ENCODE results near the gene CYP4F12. TPM values are rescaled to one million over a fixed set of nuclear protein-coding genes. Genes with fewer than 3 reads are reported as not detected.
"Not testable (repeated sequence)": the region's sequence is repeated elsewhere in the genome, so short reads cannot be mapped to it uniquely, and the experiment has no call there.

CYP4F12 gene
- polyA plus RNA-seq, 4 donors, result 46.9 to 398 (median 186) TPM

GRCh38 chr19:15679089-15679488 lies 6.2 kb downstream of the CYP4F12 start:
- peaks cover 5 to 32% (median 16%) of the 10 kb centered on the region in 3 donors for H3K4me1 ChIP-seq (ENCODE audit: control insufficient read depth in 3 of 3, insufficient read depth in 2 of 3, low read depth in 1 of 3, low read length in 2 of 3)
- H3K9me3 ChIP-seq (ENCODE audit: control insufficient read depth in 2 of 2, insufficient read depth in 1 of 2, low read depth in 1 of 2, low read length in 1 of 2), result no peaks in the 10 kb centered on the region
- H3K4me3 ChIP-seq (ENCODE audit: low read depth in 1 of 3, low read length in 3 of 3), result peak overlapping the region in 1 of 3 donors; percentile 20
- 18 to 25% (median 21%) methylated on average over 4 of the region's 4 CpGs for WGBS, 3 donors
- H3K27me3 ChIP-seq (ENCODE audit: control insufficient read depth in 3 of 3, insufficient read depth in 3 of 3, low read length in 3 of 3), result no peaks in the 10 kb centered on the region
- peak overlapping the region in 2 of 3 donors; percentile 83 to 92 for H3K27ac ChIP-seq (ENCODE audit: low read depth in 1 of 3, low read length in 2 of 3)
- DNase-seq (no peak), FAIRE-seq (no peak)
- H3K36me3 ChIP-seq (ENCODE audit: control insufficient read depth in 3 of 3, insufficient read depth in 2 of 3, low read depth in 1 of 3, low read length in 3 of 3), result peaks cover 0 to 32% (median 19%) of the 10 kb centered on the region in 3 donors

- H3K4me3 ChIP-seq (ENCODE audit: low read depth in 1 of 3, low read length in 3 of 3); DNase-seq; FAIRE-seq; H3K27me3 ChIP-seq (ENCODE audit: control insufficient read depth in 3 of 3, insufficient read depth in 3 of 3, low read length in 3 of 3); H3K9me3 ChIP-seq (ENCODE audit: control insufficient read depth in 2 of 2, insufficient read depth in 1 of 2, low read depth in 1 of 2, low read length in 1 of 2): not testable (repeated sequence)
- peaks cover 0 to 33% (median 26%) of the 10 kb centered on the region in 3 donors for H3K36me3 ChIP-seq (ENCODE audit: control insufficient read depth in 3 of 3, insufficient read depth in 2 of 3, low read depth in 1 of 3, low read length in 3 of 3)
- peak overlapping the region in 2 of 3 donors; percentile 83 to 92 for H3K27ac ChIP-seq (ENCODE audit: low read depth in 1 of 3, low read length in 2 of 3)
- WGBS, 3 donors, result 70 to 87% (median 75%) methylated on average over 4 of the region's 4 CpGs
- peaks cover 5 to 26% (median 16%) of the 10 kb centered on the region in 3 donors for H3K4me1 ChIP-seq (ENCODE audit: control insufficient read depth in 3 of 3, insufficient read depth in 2 of 3, low read depth in 1 of 3, low read length in 2 of 3)
These were observed 7.0 kb downstream of the CYP4F12 start for GRCh38 chr19:15679865-15680264.

GRCh38 chr19:15680478-15681322 lies 7.8 kb downstream of the CYP4F12 start:
- 28 to 41% (median 34%) methylated on average over 8 of the region's 8 CpGs for WGBS, 3 donors
- peaks cover 0 to 37% (median 34%) of the 10 kb centered on the region in 3 donors for H3K36me3 ChIP-seq (ENCODE audit: control insufficient read depth in 3 of 3, insufficient read depth in 2 of 3, low read depth in 1 of 3, low read length in 3 of 3)
- no peak overlapping the region for H3K4me3 ChIP-seq (ENCODE audit: low read depth in 1 of 3, low read length in 3 of 3)
- H3K4me1 ChIP-seq (ENCODE audit: control insufficient read depth in 3 of 3, insufficient read depth in 2 of 3, low read depth in 1 of 3, low read length in 2 of 3), result peaks cover 0 to 25% (median 16%) of the 10 kb centered on the region in 3 donors
- FAIRE-seq, result no peak
- H3K27me3 ChIP-seq (ENCODE audit: control insufficient read depth in 3 of 3, insufficient read depth in 3 of 3, low read length in 3 of 3), result no peaks in the 10 kb centered on the region
- peak; percentile 83 to 90 for DNase-seq
- no peaks in the 10 kb centered on the region for H3K9me3 ChIP-seq (ENCODE audit: control insufficient read depth in 2 of 2, insufficient read depth in 1 of 2, low read depth in 1 of 2, low read length in 1 of 2)
- H3K27ac ChIP-seq (ENCODE audit: low read depth in 1 of 3, low read length in 2 of 3), result peak overlapping the region; percentile 59 to 92 (median 83)

GRCh38 chr19:15683411-15683810 lies 10.5 kb downstream of the CYP4F12 start:
- peaks cover 0 to 25% (median 14%) of the 10 kb centered on the region in 3 donors for H3K4me1 ChIP-seq (ENCODE audit: control insufficient read depth in 3 of 3, insufficient read depth in 2 of 3, low read depth in 1 of 3, low read length in 2 of 3)
- 85 to 95% (median 88%) methylated on average over 10 of the region's 10 CpGs for WGBS, 3 donors
- peaks cover 0 to 2% (median 0%) of the 10 kb centered on the region in 3 donors for H3K27me3 ChIP-seq (ENCODE audit: control insufficient read depth in 3 of 3, insufficient read depth in 3 of 3, low read length in 3 of 3)
- peaks cover 8 to 52% (median 41%) of the 10 kb centered on the region in 3 donors for H3K36me3 ChIP-seq (ENCODE audit: control insufficient read depth in 3 of 3, insufficient read depth in 2 of 3, low read depth in 1 of 3, low read length in 3 of 3)
- FAIRE-seq (no peak), DNase-seq (no peak)
- no peak overlapping the region for H3K27ac ChIP-seq (ENCODE audit: low read depth in 1 of 3, low read length in 2 of 3)
- H3K9me3 ChIP-seq (ENCODE audit: control insufficient read depth in 2 of 2, insufficient read depth in 1 of 2, low read depth in 1 of 2, low read length in 1 of 2), result peaks cover 0 to 16% of the 10 kb centered on the region in 2 donors
- H3K4me3 ChIP-seq (ENCODE audit: low read depth in 1 of 3, low read length in 3 of 3), result no peak overlapping the region

GRCh38 chr19:15684828-15685227 lies 11.9 kb downstream of the CYP4F12 start:
- peaks cover 0 to 2% (median 0%) of the 10 kb centered on the region in 3 donors for H3K27me3 ChIP-seq (ENCODE audit: control insufficient read depth in 3 of 3, insufficient read depth in 3 of 3, low read length in 3 of 3)
- H3K4me1 ChIP-seq (ENCODE audit: control insufficient read depth in 3 of 3, insufficient read depth in 2 of 3, low read depth in 1 of 3, low read length in 2 of 3), result peaks cover 0 to 14% (median 3%) of the 10 kb centered on the region in 3 donors
- H3K27ac ChIP-seq (ENCODE audit: low read depth in 1 of 3, low read length in 2 of 3), result no peak overlapping the region
- DNase-seq, result no peak
- 49 to 74% (median 62%) methylated on average over 9 of the region's 9 CpGs for WGBS, 3 donors
- no peak for FAIRE-seq
- peaks cover 8 to 46% (median 34%) of the 10 kb centered on the region in 3 donors for H3K36me3 ChIP-seq (ENCODE audit: control insufficient read depth in 3 of 3, insufficient read depth in 2 of 3, low read depth in 1 of 3, low read length in 3 of 3)
- H3K4me3 ChIP-seq (ENCODE audit: low read depth in 1 of 3, low read length in 3 of 3), result no peak overlapping the region
- peaks cover 0 to 16% of the 10 kb centered on the region in 2 donors for H3K9me3 ChIP-seq (ENCODE audit: control insufficient read depth in 2 of 2, insufficient read depth in 1 of 2, low read depth in 1 of 2, low read length in 1 of 2)

- Histone ChIP-seq H3K9me3 (ENCODE audit: control insufficient read depth in 2 of 2, insufficient read depth in 1 of 2, low read depth in 1 of 2, low read length in 1 of 2) (peaks cover 0 to 4% of the 10 kb centered on the region in 2 donors), H3K27ac (ENCODE audit: low read depth in 1 of 3, low read length in 2 of 3) (no peak overlapping the region), H3K4me1 (ENCODE audit: control insufficient read depth in 3 of 3, insufficient read depth in 2 of 3, low read depth in 1 of 3, low read length in 2 of 3) (no peaks in the 10 kb centered on the region), H3K36me3 (ENCODE audit: control insufficient read depth in 3 of 3, insufficient read depth in 2 of 3, low read depth in 1 of 3, low read length in 3 of 3) (peaks cover 0 to 21% (median 11%) of the 10 kb centered on the region in 3 donors), H3K27me3 (ENCODE audit: control insufficient read depth in 3 of 3, insufficient read depth in 3 of 3, low read length in 3 of 3) (no peaks in the 10 kb centered on the region), H3K4me3 (ENCODE audit: low read depth in 1 of 3, low read length in 3 of 3) (no peak overlapping the region)
- WGBS, 3 donors, result 79 to 89% (median 83%) methylated on average over 19 of the region's 19 CpGs
- DNase-seq (no peak), FAIRE-seq (no peak)
These were observed 23.8 kb downstream of the CYP4F12 start for GRCh38 chr19:15696654-15697194.

GRCh38 chr19:15701757-15702533 lies 29.1 kb downstream of the CYP4F12 start:
- DNase-seq (peak; percentile 42 to 92), FAIRE-seq (no peak)
- H3K4me3 ChIP-seq (ENCODE audit: low read depth in 1 of 3, low read length in 3 of 3), result no peak overlapping the region
- no peaks in the 10 kb centered on the region for H3K27me3 ChIP-seq (ENCODE audit: control insufficient read depth in 3 of 3, insufficient read depth in 3 of 3, low read length in 3 of 3)
- peaks cover 0 to 9% (median 2%) of the 10 kb centered on the region in 3 donors for H3K4me1 ChIP-seq (ENCODE audit: control insufficient read depth in 3 of 3, insufficient read depth in 2 of 3, low read depth in 1 of 3, low read length in 2 of 3)
- peak overlapping the region; percentile 81 to 88 (median 87) for H3K27ac ChIP-seq (ENCODE audit: low read depth in 1 of 3, low read length in 2 of 3)
- H3K36me3 ChIP-seq (ENCODE audit: control insufficient read depth in 3 of 3, insufficient read depth in 2 of 3, low read depth in 1 of 3, low read length in 3 of 3), result peaks cover 0 to 10% (median 9%) of the 10 kb centered on the region in 3 donors
- H3K9me3 ChIP-seq (ENCODE audit: control insufficient read depth in 2 of 2, insufficient read depth in 1 of 2, low read depth in 1 of 2, low read length in 1 of 2), result no peaks in the 10 kb centered on the region
- WGBS, 3 donors, result 19 to 43% (median 30%) methylated on average over 3 to 4 of the region's 4 CpGs

- DNase-seq (peak; percentile 91 to 95), FAIRE-seq (no peak)
- no peaks in the 10 kb centered on the region for H3K9me3 ChIP-seq (ENCODE audit: control insufficient read depth in 2 of 2, insufficient read depth in 1 of 2, low read depth in 1 of 2, low read length in 1 of 2)
- H3K27me3 ChIP-seq (ENCODE audit: control insufficient read depth in 3 of 3, insufficient read depth in 3 of 3, low read length in 3 of 3), result no peaks in the 10 kb centered on the region
- H3K27ac ChIP-seq (ENCODE audit: low read depth in 1 of 3, low read length in 2 of 3), result peak overlapping the region; percentile 81 to 89 (median 88)
- H3K36me3 ChIP-seq (ENCODE audit: control insufficient read depth in 3 of 3, insufficient read depth in 2 of 3, low read depth in 1 of 3, low read length in 3 of 3), result peaks cover 0 to 8% (median 3%) of the 10 kb centered on the region in 3 donors
- no peak overlapping the region for H3K4me3 ChIP-seq (ENCODE audit: low read depth in 1 of 3, low read length in 3 of 3)
- peaks cover 0 to 9% (median 2%) of the 10 kb centered on the region in 3 donors for H3K4me1 ChIP-seq (ENCODE audit: control insufficient read depth in 3 of 3, insufficient read depth in 2 of 3, low read depth in 1 of 3, low read length in 2 of 3)
- WGBS, 3 donors, result 0 to 6% (median 1%) methylated on average over 7 of the region's 7 CpGs
These were observed 29.6 kb downstream of the CYP4F12 start for GRCh38 chr19:15702534-15702930.
